Midbrain (tissue), 1 donor: ENCODE data around the gene KCNA2.

ENCODE experiments used
- DNase-seq: peaks from one replicate; lab custom pipeline; 2025; lab: John Stamatoyannopoulos, UW

The KCNA2 gene

DNA sequence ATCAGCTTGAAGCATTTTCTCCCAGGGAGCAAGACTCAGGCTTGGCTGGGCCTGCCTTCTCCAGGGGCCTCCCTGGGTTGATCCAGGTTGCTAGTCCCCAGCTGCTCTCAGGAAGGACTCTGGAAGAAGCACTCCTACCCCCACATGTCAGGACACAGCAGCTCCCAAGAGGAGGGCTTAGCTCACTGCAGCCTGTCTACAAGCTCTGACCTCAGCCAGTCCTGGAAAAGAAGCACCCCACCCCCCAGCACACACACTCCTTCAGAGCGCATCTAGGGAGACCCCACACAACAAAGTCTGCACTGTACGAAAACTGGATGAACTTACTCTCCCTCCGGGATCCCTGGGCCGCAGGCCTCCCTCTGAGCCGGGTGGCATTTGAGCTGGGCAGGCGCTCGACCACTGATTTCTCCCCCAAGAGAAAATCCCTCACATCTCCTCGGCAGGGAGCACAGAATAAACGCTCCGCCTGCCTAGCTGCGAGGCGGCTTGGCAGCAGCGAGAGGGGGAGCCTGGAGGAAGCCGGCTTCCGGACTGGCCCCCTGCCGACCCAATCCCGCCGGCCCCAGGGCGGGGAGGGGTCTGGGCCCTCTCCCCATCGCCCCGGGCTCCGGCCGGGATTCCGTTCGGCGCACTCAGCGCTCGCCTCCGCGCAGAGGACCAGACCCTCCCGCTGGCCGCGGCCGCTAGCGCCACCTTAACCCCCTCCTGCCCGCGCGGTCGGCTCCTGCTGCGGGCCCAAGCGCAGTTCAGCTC, at the start of gene KCNA2:
Gene KCNA2 (minus strand): TSS at position 458 of the 756 bp plus-strand sequence. CDS start 1,576 bp downstream, outside the sequence.
- DNase-seq: peak; percentile 87

DNA sequence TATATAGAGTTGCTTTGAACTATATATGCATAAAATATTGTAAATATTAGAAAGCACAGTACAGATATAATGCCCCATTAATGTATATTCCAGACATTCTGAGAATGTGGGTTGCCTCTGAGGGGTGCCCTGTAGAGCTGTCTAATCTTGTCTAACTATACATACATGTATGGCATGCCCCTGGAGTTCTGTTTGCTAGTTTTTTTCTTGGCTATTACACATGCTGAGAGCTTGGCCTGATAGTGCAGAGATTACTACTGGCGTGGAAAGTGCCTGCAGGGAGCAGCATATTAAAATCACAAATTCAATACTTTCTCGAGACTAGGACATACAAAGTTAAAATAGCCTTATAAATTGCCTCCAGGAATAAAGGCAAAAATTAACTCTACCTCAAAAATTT, 44.5 kb upstream of the KCNA2 start:
- no peak for DNase-seq

GRCh38 chr1:110648417-110648816, 42.3 kb upstream of the KCNA2 start:
- no peak for DNase-seq

- DNase-seq: no peak
These were observed 41.2 kb upstream of the KCNA2 start for GRCh38 chr1:110647254-110647891.

DNA sequence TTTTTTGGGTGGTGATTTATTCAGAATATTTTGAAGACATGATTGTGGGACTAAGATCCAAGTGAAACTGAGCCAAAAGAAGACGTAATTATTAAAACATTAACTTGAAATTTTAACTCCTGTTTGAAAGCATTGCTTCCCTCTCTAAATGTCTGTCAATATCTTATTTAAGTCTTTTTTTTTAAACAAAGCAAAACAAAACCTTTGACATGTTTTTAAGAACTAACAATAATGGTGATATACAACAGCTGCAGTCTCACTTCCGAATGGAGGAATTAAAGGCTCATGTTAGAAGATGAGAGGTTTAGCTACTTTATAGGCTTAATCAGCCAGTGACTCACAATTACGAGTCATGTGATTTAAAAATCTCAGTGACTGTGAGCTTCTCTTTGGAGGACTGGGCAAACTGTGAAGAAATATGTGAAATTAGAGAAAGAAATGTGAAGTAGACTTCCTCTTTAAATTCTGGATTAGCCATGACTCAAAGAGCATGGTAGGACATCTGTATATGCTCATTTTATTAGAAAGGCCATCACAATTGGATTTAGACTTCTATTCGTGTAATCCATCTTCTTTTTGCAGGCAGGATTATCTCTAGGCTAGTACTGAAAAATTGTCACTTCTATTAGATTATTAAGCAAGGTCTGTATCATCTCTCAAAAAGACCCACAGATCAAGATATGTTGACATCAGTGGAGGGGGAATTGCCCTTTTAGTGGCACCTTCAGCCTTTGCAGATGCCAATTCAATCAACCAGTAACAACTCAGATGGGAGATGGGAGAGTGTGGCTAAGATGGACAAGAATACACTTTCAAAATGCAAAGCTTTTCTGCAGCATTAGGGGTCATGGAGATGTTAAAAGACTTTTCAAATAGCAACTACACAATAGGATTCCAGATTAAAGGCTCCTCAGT, 39.9 kb upstream of the KCNA2 start:
- DNase-seq: no peak

DNA sequence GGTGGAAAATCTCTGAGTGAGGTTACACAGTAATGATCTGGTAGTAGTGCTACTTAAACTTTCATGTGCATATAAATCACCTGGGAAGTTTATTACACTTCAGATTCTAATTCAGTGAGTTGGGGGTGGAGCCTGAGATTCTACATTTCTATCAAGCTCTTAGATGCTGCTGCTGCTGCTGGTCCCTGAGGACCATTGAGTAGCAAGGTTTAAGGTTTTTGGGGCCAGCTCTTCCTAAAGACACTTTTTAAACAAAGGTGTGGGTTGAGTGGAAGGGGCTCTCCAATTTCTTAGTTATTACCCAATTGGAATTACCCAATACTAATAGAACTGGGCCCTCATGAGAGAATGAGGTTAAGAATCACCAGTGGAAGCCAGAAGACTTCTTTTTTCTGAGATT, 39.1 kb upstream of the KCNA2 start:
- no peak for DNase-seq

- no peak for DNase-seq
These were observed 37.8 kb upstream of the KCNA2 start for GRCh38 chr1:110643879-110644472.

DNA sequence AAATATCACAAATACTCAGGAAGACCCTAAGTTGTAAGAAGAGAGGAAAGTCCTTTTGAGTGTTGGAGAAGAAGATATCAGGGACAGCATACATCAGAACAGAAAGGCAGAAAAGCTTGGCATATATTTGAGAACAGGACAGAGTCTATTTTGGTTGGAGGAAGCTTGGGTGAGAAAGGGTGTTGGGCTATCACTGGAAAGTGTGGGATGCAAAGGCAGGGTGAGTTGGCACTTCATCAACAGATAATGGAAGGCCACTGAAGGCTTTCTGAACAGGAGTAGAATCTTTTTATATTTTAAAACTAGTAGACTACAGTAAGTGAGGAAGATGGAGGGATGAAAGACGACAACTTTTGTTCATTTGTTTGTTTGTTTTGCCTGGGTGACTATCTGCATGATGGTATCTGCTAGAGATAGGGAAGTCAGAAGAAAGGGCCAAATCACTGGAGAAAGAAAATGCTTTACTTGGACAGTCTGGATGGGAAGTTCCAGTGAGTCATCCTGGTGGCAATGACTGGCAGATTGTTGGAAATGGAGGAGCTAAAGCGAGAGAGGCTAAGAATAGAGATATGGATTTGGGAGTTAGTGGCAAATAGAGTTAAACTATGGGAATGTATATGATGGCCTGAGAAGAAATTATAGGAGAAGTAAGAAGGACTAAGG, 33.7 kb upstream of the KCNA2 start:
- no peak for DNase-seq

- DNase-seq: no peak
These were observed 32.4 kb upstream of the KCNA2 start for GRCh38 chr1:110638556-110638955.

- DNase-seq: no peak
These were observed 31.9 kb upstream of the KCNA2 start for GRCh38 chr1:110638058-110638457.

DNA sequence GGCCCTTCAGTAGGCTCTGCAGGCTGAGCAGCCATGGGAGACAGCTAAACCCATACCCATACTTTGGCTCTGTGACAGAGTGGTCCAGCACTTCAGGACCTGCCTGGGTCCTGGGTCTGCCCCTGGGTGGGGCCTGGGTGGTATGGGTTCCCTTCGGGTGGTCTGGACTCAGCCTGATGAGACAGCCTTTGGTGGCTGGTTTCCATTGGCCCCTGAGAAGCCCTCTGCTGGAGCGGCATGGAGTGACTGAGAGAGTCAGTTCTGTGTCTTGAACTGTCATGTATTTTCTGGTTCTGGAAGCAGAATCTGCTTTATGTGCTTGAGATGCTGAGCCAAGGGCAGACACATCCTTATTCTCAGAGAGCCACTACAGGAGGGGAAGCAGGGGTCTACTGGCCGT, 31.3 kb upstream of the KCNA2 start:
- DNase-seq: no peak

DNA sequence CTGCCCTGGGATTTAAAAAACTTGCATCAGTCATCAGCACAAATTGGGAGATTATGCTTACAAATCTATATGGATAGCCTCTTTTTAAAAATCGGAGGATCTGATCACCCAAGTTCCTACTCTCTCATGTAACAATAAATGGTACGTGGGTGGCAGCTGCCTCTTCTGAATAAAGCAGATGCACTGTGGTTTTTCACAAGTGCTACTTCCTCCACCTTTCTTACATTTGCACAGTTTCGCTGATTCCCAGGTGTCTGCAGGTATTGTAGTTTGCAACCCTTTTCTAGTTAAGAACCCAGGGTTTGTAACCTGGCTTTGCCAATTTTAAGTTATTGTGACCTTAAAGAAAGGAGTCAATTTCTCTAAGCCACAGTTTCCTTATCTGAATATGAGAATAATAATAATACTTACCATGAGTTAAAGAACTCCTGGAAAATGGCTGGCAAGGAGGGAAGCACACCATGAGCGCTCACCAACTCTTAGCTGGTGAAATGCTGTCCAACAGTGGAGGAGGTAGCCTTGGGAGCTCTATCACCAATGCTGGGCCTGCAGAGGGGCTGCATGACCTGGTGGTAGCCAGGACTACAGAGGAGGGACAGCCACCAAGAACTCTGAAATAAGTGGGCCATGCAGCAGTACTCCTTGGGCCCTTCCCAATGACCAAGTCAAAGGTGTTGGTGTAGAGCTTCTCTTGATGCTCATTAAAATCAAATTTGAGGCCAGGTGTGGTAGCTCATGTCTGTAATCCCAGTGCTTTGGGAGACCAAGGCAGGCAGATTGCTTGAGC, 30.2 kb upstream of the KCNA2 start:
- DNase-seq: no peak

GRCh38 chr1:110635434-110635833, 29.3 kb upstream of the KCNA2 start:
- no peak for DNase-seq

DNA sequence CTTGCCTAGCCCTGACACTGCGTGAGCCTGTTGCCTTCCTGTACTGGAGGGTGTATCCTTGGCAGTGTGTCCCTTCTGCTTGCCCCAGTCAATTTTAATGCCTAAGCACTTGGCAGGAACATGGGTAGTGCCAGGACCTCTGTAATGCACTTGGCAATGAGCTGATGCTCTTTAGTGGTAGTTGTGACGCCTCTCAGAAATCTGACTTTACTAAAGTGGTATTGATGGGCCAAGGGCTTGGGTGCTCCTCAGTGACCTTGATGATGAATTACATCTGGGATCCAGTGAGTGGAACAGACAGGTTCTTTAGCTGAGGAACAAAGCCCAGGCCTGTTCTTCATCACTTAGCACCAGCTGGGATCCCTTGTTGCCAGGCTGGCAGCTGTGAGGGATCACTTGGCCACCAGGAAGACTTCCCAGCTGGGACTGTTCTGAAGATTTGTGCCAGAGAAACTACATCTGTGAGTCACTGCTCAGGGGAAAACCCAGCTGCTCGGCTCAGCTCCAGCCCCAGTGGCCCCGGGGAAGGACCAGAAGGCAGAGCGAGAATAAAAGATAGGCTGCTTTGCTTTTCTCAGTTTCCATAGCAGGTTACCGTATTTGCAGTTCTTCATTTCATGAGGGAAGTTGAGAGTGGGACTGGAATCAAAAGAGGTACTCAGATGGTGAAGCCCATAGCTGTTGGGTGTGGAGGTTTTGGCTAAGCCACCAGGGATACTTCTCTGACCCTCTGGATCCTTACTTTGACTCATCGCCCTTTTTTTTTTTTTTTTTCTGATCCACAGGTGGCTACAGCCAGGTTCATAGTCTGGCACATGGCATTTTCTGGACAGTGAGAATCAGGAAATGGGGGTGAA, 28.5 kb upstream of the KCNA2 start:
- peak; percentile 74 for DNase-seq

DNA sequence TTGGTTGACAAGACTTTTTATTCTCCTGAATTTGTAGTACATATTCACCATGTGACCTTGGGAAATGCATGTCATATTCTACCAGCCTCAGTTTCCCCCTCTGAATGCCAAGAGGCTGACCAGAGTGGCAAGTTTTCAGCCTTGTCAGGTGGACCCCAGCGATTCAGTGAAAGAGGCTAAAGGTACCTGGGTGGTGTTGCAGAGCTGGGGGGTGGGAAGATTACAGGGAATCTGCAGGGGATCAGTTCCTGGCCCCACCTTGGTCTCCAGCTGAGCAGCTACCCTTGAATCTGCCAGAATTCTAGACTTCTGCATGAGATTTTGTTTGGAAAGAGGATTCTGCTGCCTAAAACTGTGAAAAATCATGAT, 27.9 kb upstream of the KCNA2 start:
- DNase-seq: no peak

- no peak for DNase-seq
These were observed 27.5 kb upstream of the KCNA2 start for GRCh38 chr1:110633646-110634030.

DNA sequence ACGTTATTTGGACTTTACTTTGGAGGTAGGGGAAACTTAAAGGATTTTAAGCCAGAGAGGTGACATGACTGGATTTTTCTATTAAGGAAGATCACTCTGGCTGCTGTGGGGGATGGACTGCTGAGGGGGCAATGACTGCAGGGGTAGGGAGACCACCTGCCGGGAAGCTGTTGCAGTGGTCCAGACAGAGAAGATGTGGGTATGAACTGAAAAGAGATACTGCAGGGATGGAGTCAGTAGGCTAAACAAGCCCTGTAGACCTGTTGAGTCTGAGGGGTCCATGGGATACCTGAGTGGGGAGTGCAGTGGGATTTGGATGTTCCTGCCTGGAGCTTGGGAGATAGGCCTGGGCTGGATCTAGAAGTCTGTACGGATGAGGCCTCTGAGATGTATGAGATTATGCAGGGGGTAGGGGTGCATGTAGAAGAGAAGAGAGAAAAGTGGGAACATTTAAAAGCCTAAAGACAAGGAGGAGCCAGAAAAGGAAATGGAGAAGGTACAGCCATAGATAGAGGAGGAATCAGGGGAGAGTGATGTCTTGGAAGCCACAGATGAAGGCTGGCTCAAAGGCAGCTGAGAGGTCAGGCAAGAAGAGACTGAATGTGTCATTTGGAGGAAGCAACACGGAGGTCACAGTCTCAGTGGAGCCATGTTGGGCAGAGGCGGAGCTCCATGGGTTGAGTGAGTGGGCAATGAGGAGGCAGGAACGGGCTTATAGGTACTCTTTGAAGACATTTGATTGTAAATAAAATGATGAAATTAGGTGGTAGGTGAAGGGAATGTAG, 25.9 kb upstream of the KCNA2 start:
- no peak for DNase-seq

DNA sequence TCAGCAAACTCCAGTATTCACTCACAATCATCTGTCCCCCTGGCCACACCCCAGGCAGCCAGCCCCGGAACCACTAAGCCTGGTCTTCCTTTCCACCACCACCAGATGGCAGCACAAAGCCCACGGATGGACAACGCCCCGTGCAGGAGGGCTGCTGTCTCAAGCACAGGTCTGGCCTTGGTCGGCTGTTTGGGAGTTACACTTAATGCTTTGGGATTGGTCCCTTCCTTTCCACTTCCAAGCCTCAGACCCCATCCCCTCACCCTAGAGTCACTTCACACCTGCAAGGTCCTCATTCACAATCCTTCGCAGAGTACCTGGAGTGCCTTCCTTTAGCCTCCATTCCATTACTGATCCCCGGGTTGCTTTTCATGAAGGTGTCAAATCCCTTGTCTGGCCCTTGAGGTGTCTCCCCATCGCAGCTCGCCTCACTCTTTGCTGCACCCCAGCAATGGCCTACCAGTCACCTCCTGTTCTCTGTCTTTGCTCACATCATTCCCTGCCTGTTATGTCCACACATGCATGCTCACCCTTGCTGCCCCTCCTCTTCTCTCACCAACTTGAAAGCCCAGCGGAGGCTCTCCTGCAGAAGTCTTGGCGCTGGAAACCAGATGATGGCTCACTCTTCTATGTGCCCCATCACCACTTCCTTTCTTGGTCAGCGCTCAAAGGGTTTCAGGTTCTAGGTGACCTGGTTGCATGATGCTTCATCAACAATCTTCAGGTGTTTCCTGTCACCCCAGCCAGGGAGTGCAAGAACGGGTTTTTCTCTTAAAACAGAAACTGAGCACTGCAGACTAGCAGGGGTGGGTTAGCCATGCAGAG, 24.9 kb upstream of the KCNA2 start:
- peak; percentile 68 for DNase-seq
